ENCODE data around the gene CALHM6.

Gene CALHM6

GRCh38 chr6:116446399-116446798 lies 14.8 kb upstream of the CALHM6 start:
- DNase-seq: no peak

GRCh38 chr6:116447052-116447451 lies 14.1 kb upstream of the CALHM6 start:
- no peak for DNase-seq

- no peak for DNase-seq
These were observed 13.6 kb upstream of the CALHM6 start for GRCh38 chr6:116447496-116448011.

GRCh38 chr6:116449565-116449964 lies 11.6 kb upstream of the CALHM6 start:
- no peak for DNase-seq

- DNase-seq: no peak
These were observed 10.9 kb upstream of the CALHM6 start for GRCh38 chr6:116450185-116450710.

- DNase-seq: no peak
These were observed 10.1 kb upstream of the CALHM6 start for GRCh38 chr6:116450769-116451740.

- no peak for DNase-seq
These were observed 9.3 kb upstream of the CALHM6 start for GRCh38 chr6:116451916-116452315.

- DNase-seq: no peak
These were observed 8.6 kb upstream of the CALHM6 start for GRCh38 chr6:116452531-116452930.

- DNase-seq: no peak
These were observed 5.1 kb upstream of the CALHM6 start for GRCh38 chr6:116456106-116456505.

GRCh38 chr6:116456927-116457326 lies 4.2 kb upstream of the CALHM6 start:
- no peak for DNase-seq

GRCh38 chr6:116458264-116458663 lies 2.9 kb upstream of the CALHM6 start:
- no peak for DNase-seq

- DNase-seq: no peak
These were observed 1.2 kb upstream of the CALHM6 start for GRCh38 chr6:116459927-116460326.

- DNase-seq: peak; percentile 63
These were observed 1.0 kb downstream of the CALHM6 start for GRCh38 chr6:116461932-116462885.

- DNase-seq: no peak
These were observed 2.1 kb downstream of the CALHM6 start for GRCh38 chr6:116463301-116463700.

- DNase-seq: no peak
These were observed 4.1 kb downstream of the CALHM6 start for GRCh38 chr6:116465246-116465645.

GRCh38 chr6:116467096-116467495 lies 5.9 kb downstream of the CALHM6 start:
- no peak for DNase-seq

GRCh38 chr6:116467514-116467913 lies 6.3 kb downstream of the CALHM6 start:
- DNase-seq: no peak

- DNase-seq: no peak
These were observed 7.1 kb downstream of the CALHM6 start for GRCh38 chr6:116468293-116468692.

GRCh38 chr6:116471531-116471930 lies 10.4 kb downstream of the CALHM6 start:
- no peak for DNase-seq

- no peak for DNase-seq
These were observed 11.5 kb downstream of the CALHM6 start for GRCh38 chr6:116472706-116473105.

- no peak for DNase-seq
These were observed 14.0 kb downstream of the CALHM6 start for GRCh38 chr6:116475141-116475540.

GRCh38 chr6:116476002-116476678 lies 15.0 kb downstream of the CALHM6 start:
- DNase-seq: peak; percentile 8
